HepG2 (cell line): ENCODE measurements around the gene FAM83C. TPM values are rescaled to one million over a fixed set of nuclear protein-coding genes. Genes with fewer than 3 reads are reported as not detected.
A peak's percentile ranks its signal among the peaks of the same experiment; 100 is the strongest.

ENCODE experiments used
- HMG20A ChIP-seq: IDR thresholded peaks from 2 replicates; pipeline ENCODE4 v1.6.1; 2016; ENCODE audit warnings: borderline replicate concordance
- HMGA1 ChIP-seq: sonication (generic); formaldehyde crosslinking; conservative IDR thresholded peaks from 2 replicates; pipeline ENCODE4 v1.4.0; 2020; ENCODE audit warnings: missing genetic modification reagents
- HNF1A ChIP-seq, 2 experiments: sonication (generic) in 1 of 2; formaldehyde crosslinking in 1 of 2; IDR thresholded peaks; 2 replicates each; pipeline versions ENCODE4 v1.4.0 to v1.6.1; 2016 to 2020; ENCODE audit warnings: borderline replicate concordance in 1 of 2, low read depth in 1 of 2, mild to moderate bottlenecking in 1 of 2, missing genetic modification reagents in 1 of 2
- HNF4A ChIP-seq: sonication (generic); formaldehyde crosslinking; IDR thresholded peaks from 2 replicates; pipeline ENCODE4 v1.4.0; 2020; ENCODE audit warnings: missing genetic modification reagents
- IRF9 ChIP-seq: sonication (generic); formaldehyde crosslinking; IDR thresholded peaks from 2 replicates; pipeline ENCODE4 v1.8.0; 2022; ENCODE audit warnings: missing genetic modification reagents, mild to moderate bottlenecking, borderline replicate concordance
- KAT7 ChIP-seq: IDR thresholded peaks from 2 replicates; pipeline ENCODE4 v1.6.1; 2018; ENCODE audit warnings: borderline replicate concordance, missing compliant biosample characterization
- KLF11 ChIP-seq: IDR thresholded peaks from 2 replicates; pipeline ENCODE4 v1.6.1; 2016; ENCODE audit warnings: missing compliant biosample characterization
- NAIF1 ChIP-seq: sonication (generic); formaldehyde crosslinking; IDR thresholded peaks from 2 replicates; pipeline ENCODE4 v1.5.0; 2020; ENCODE audit warnings: mild to moderate bottlenecking, missing genetic modification reagents, borderline replicate concordance
- NCOA2 ChIP-seq: sonication (generic); formaldehyde crosslinking; IDR thresholded peaks from 2 replicates; pipeline ENCODE4 v1.8.0; 2022; ENCODE audit warnings: inconsistent platforms
- NPAS2 ChIP-seq: sonication (generic); formaldehyde crosslinking; IDR thresholded peaks from 2 replicates; pipeline ENCODE4 v1.8.0; 2022; ENCODE audit warnings: mild to moderate bottlenecking, missing genetic modification reagents, borderline replicate concordance
- RAD51 ChIP-seq: fragments of 450-650 bp; IDR thresholded peaks from 2 replicates; pipeline ENCODE4 v1.6.1; 2016; ENCODE audit warnings: borderline replicate concordance
- REL ChIP-seq: sonication (generic); formaldehyde crosslinking; conservative IDR thresholded peaks from 2 replicates; pipeline ENCODE4 v1.8.0; 2022; ENCODE audit warnings: mild to moderate bottlenecking, missing genetic modification reagents, moderate library complexity
- RELA ChIP-seq: sonication (generic); formaldehyde crosslinking; IDR thresholded peaks from 2 replicates; pipeline ENCODE4 v1.4.0; 2020; ENCODE audit warnings: missing genetic modification reagents
- RFX5 ChIP-seq: IDR thresholded peaks from 2 replicates; pipeline ENCODE4 v1.6.1; 2011; ENCODE audit warnings: low read depth, low read length, improper control_type of control experiment
- SIX1 ChIP-seq: sonication (generic); formaldehyde crosslinking; IDR thresholded peaks from 2 replicates; pipeline ENCODE4 v1.4.0; 2020; ENCODE audit warnings: missing genetic modification reagents, borderline replicate concordance
- STAT6 ChIP-seq: sonication (generic); formaldehyde crosslinking; IDR thresholded peaks from 2 replicates; pipeline ENCODE4 v1.4.0; 2020; ENCODE audit warnings: missing genetic modification reagents, mild to moderate bottlenecking, borderline replicate concordance
- TCF7L2 ChIP-seq: IDR thresholded peaks from 2 replicates; pipeline ENCODE4 v1.6.1; 2011; ENCODE audit warnings: mild to moderate bottlenecking, low read depth, low read length, moderate library complexity
- THYN1 ChIP-seq: sonication (generic); formaldehyde crosslinking; IDR thresholded peaks from 2 replicates; pipeline ENCODE4 v1.8.1; 2023; ENCODE audit warnings: low read depth, mild to moderate bottlenecking, moderate library complexity, missing genetic modification reagents, borderline replicate concordance
- ZBTB21 ChIP-seq: sonication (generic); formaldehyde crosslinking; IDR thresholded peaks from 2 replicates; pipeline ENCODE4 v1.4.0; 2020; ENCODE audit warnings: missing genetic modification reagents
- ZFP82 ChIP-seq: sonication (generic); formaldehyde crosslinking; IDR thresholded peaks from 2 replicates; pipeline ENCODE4 v1.5.1; 2020; ENCODE audit warnings: mild to moderate bottlenecking, missing genetic modification reagents, borderline replicate concordance
- ZNF589 ChIP-seq: sonication (generic); formaldehyde crosslinking; conservative IDR thresholded peaks from 2 replicates; pipeline ENCODE4 v1.8.0; 2022; ENCODE audit warnings: mild to moderate bottlenecking, moderate library complexity, missing genetic modification reagents
- ZNF652 ChIP-seq: IDR thresholded peaks from 2 replicates; pipeline ENCODE4 v1.6.1; 2016; ENCODE audit warnings: low read depth, borderline replicate concordance
- ZNF773 ChIP-seq: sonication (generic); formaldehyde crosslinking; IDR thresholded peaks from 2 replicates; pipeline ENCODE4 v1.4.0; 2020; ENCODE audit warnings: missing genetic modification reagents, borderline replicate concordance
- polyA plus RNA-seq, 8 experiments: library from polyadenylated mRNA; depleted of rRNA in 3 of 8; stranded (reverse) in 7 of 8; unstranded in 1 of 8; fragments of >200 nt; fragmentation: Illumina TruSeq in 4 of 8; extraction: Trizol in 4 of 8; gene quantifications; 2 replicates each; pipeline versions ENCODE4 v1.2.1 to v1.2.3, GENCODE V29; 2011 to 2016; ENCODE audit warnings: low read depth in 4 of 8, missing spikeins in 1 of 8, mixed read lengths in 1 of 8; ENCODE audit not compliant: insufficient read depth in 1 of 8
- total RNA-seq, 5 experiments: library from RNA; depleted of rRNA; stranded (reverse); fragments of >200 nt; fragmentation: Illumina TruSeq; extraction: Trizol; gene quantifications; 2 replicates each; pipeline ENCODE4 v1.2.3, GENCODE V29; 2016; ENCODE audit warnings: low read depth in 1 of 5

The FAM83C gene
- total and polyA plus RNA-seq, 2 of the 13 experiments (the other 11 are each of a cell fraction or from before 2014, with no cell fraction given) = 0.04 TPM; not detected in 1

- TF ChIP-seq KAT7 (CRISPR knock-in tag) = no peak
- no peak for TF ChIP-seq ZNF589 (CRISPR knock-in tag)
- no peak for TF ChIP-seq REL (CRISPR knock-in tag)
- TF ChIP-seq ZBTB21 (CRISPR knock-in tag) = no peak
- TF ChIP-seq RELA (CRISPR knock-in tag) = no peak
- no peak for TF ChIP-seq NAIF1 (CRISPR knock-in tag)
- TF ChIP-seq SIX1 (CRISPR knock-in tag) = no peak
- TF ChIP-seq KLF11 = no peak
- TF ChIP-seq HMG20A (CRISPR knock-in tag) = 0 out of 2 replicates have a peak, but pooled peaks have one; percentile 0
- no peak for TF ChIP-seq HMGA1 (CRISPR knock-in tag)
- no peak for TF ChIP-seq TCF7L2
- TF ChIP-seq ZNF773 = no peak
- TF ChIP-seq IRF9 = no peak
- TF ChIP-seq RFX5 = no peak
- TF ChIP-seq HNF1A (IDR thresholded peaks at IDR 0.05; ENCODE audit: low read depth) = no peak
- TF ChIP-seq HNF1A (CRISPR knock-in tag; IDR thresholded peaks at IDR 0.05; ENCODE audit: borderline replicate concordance) = no peak
- no peak for TF ChIP-seq RAD51
- TF ChIP-seq THYN1 = no peak
- TF ChIP-seq ZNF652 (CRISPR knock-in tag) = no peak; the same call in 1 of the 2 replicates
- TF ChIP-seq NPAS2 (CRISPR knock-in tag) = no peak
- no peak for TF ChIP-seq STAT6 (CRISPR knock-in tag)
- TF ChIP-seq HNF4A = peak; percentile 38; the same call in 1 of the 2 replicates
- TF ChIP-seq ZFP82 = no peak
- no peak for TF ChIP-seq NCOA2 (CRISPR knock-in tag)
Observed at GRCh38 chr20:35306931-35307517, 14.8 kb upstream of the FAM83C start (continued).
